Measurements from ENCODE around the gene TULP4. TPM values are rescaled to one million over a fixed set of nuclear protein-coding genes. Genes with fewer than 3 reads are reported as not detected.
"Not testable (repeated sequence)": the region's sequence is repeated elsewhere in the genome, so short reads cannot be mapped to it uniquely, and the experiment has no call there.

TULP4 gene
- total RNA-seq, 6 experiments from 2014 or later: 27.0 to 42.4 (median 32.3) TPM

DNA sequence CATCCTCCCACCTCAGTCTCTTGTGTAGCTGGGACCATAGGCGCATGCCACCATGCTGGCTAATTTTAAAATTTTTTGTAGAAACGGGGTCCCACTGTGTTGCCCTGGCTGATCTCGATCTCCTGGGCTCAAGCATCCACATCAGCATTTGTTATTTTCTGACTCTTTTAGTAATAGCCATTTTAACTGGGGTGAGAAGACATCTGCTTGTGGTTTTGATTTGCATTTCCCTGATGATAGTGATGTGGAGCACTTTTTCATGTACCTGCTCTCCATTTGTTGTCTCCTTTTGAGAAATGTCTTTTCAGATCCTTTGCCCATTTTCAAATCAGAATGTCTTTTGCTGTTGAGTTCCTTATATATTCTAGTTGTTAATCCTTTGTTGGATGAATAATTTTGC, 22.2 kb upstream of the TULP4 start:
- TF ChIP-seq, protein P1, sequence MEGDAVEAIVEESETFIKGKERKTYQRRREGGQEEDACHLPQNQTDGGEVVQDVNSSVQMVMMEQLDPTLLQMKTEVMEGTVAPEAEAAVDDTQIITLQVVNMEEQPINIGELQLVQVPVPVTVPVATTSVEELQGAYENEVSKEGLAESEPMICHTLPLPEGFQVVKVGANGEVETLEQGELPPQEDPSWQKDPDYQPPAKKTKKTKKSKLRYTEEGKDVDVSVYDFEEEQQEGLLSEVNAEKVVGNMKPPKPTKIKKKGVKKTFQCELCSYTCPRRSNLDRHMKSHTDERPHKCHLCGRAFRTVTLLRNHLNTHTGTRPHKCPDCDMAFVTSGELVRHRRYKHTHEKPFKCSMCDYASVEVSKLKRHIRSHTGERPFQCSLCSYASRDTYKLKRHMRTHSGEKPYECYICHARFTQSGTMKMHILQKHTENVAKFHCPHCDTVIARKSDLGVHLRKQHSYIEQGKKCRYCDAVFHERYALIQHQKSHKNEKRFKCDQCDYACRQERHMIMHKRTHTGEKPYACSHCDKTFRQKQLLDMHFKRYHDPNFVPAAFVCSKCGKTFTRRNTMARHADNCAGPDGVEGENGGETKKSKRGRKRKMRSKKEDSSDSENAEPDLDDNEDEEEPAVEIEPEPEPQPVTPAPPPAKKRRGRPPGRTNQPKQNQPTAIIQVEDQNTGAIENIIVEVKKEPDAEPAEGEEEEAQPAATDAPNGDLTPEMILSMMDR (IDR thresholded peaks at IDR 0.05): no peak
- no peak for TF ChIP-seq POLR2A (IDR thresholded peaks at IDR 0.05)
- no peak overlapping the region for H3K27ac ChIP-seq
- H3K9me3 ChIP-seq: no peaks in the 10 kb centered on the region
- H3K4me3 ChIP-seq: no peak overlapping the region
- intact Hi-C loops (cut with DNase I): no loop called here
- no peak for DNase-seq
- H3K27me3 ChIP-seq: no peaks in the 10 kb centered on the region
- no peaks in the 10 kb centered on the region for H3K36me3 ChIP-seq
- 50% methylated on average over 1 of the region's 3 CpGs for whole genome bisulfite sequencing (ENCODE audit: insufficient coverage, low coverage, low lambda C conversion rate, missing lambda C conversion rate)
- no peaks in the 10 kb centered on the region for H3K4me1 ChIP-seq
- ATAC-seq: no peak

DNA sequence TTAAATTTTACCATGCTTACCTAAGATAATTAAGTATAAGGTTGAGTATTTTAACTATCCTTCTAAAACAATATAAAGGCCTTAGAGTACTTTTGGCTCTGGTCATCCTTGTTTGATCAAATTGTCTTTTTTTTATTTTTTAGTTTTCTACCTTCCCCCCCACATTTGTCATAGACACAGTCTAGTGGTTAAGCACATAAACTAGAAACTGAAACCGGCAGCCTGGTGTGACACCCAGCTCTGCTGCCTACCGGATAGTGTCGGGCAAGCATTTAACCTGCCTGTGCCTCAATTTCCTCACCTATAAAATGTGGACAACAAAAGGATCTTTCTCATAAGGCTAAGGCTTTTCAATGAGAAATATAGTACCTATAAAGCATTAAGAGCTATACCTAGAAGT, 21.6 kb upstream of the TULP4 start:
- peak; percentile 55 to 73 (median 72) for ATAC-seq
- no peak for TF ChIP-seq POLR2A (IDR thresholded peaks at IDR 0.05)
- TF ChIP-seq, protein P1 (IDR thresholded peaks at IDR 0.05): no peak
- Histone ChIP-seq H3K4me1 (no peaks in the 10 kb centered on the region), H3K9me3 (no peaks in the 10 kb centered on the region), H3K36me3 (no peaks in the 10 kb centered on the region), H3K4me3 (no peak overlapping the region), H3K27me3 (no peaks in the 10 kb centered on the region), H3K27ac (no peak overlapping the region)
- no peak for DNase-seq
- intact Hi-C loops (cut with DNase I): no loop called here
- WGBS (ENCODE audit: insufficient coverage, low coverage, low lambda C conversion rate, missing lambda C conversion rate): 49% methylated on average over 3 of the region's 3 CpGs

DNA sequence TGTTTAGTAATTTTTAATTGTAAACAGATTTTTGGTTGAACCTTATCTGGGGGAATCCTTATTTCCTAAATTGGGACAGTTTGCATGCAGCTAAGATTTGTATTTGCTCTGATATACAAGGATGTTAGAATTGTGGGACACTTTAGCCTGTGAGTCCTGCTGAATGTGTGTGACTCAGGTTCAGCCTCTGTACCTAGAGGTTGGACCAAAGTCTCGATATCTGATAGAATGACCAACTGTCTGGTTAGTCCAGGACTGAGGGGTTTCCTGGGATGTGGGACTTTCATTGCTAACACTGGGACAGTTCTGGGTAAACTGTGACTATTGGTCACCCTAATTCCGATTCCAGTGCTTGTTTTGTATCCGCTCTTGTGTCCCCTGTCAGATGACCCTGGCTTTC, 20.2 kb upstream of the TULP4 start:
- Histone ChIP-seq H3K9me3 (no peaks in the 10 kb centered on the region), H3K4me3 (no peak overlapping the region), H3K36me3 (no peaks in the 10 kb centered on the region), H3K4me1 (no peaks in the 10 kb centered on the region), H3K27me3 (no peaks in the 10 kb centered on the region), H3K27ac (no peak overlapping the region)
- DNase-seq (no peak), ATAC-seq (no peak)
- WGBS (ENCODE audit: insufficient coverage, low coverage, low lambda C conversion rate, missing lambda C conversion rate): 100% methylated on average over 2 of the region's 3 CpGs
- intact Hi-C loops (cut with DNase I): no loop called here
- TF ChIP-seq POLR2A (IDR thresholded peaks at IDR 0.05): no peak
- TF ChIP-seq, protein P1 (IDR thresholded peaks at IDR 0.05): no peak

DNA sequence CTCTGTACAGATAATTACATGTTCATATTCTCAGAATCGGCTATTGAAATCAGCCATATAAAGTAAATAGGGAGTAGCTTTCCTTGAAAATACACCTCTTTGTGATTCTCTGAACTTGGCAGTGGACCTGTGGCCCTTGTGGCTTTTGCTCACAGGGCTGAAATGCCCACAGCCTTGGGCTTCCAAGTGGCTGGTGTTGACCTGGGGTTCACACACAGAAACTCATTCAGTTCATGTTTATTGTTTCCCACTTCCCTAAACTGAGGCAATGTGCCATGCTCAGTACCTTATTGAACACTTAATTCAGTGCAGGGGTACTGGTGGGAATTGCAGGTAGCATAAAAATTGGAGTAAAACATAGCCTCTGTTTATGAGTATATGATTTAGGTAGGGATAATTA, 19.1 kb upstream of the TULP4 start:
- no peaks in the 10 kb centered on the region for H3K36me3 ChIP-seq
- H3K4me3 ChIP-seq: no peak overlapping the region
- no peaks in the 10 kb centered on the region for H3K27me3 ChIP-seq
- H3K27ac ChIP-seq: no peak overlapping the region
- H3K9me3 ChIP-seq: no peaks in the 10 kb centered on the region
- no peak for DNase-seq
- no peaks in the 10 kb centered on the region for H3K4me1 ChIP-seq
- intact Hi-C loops (cut with DNase I): no loop called here
- 81% methylated on average over 1 of the region's 1 CpG for WGBS (ENCODE audit: insufficient coverage, low coverage, low lambda C conversion rate, missing lambda C conversion rate)
- peak in 1 of 4 donors; percentile 12 for ATAC-seq
- TF ChIP-seq, protein P1 (IDR thresholded peaks at IDR 0.05): no peak
- no peak for TF ChIP-seq POLR2A (IDR thresholded peaks at IDR 0.05)

DNA sequence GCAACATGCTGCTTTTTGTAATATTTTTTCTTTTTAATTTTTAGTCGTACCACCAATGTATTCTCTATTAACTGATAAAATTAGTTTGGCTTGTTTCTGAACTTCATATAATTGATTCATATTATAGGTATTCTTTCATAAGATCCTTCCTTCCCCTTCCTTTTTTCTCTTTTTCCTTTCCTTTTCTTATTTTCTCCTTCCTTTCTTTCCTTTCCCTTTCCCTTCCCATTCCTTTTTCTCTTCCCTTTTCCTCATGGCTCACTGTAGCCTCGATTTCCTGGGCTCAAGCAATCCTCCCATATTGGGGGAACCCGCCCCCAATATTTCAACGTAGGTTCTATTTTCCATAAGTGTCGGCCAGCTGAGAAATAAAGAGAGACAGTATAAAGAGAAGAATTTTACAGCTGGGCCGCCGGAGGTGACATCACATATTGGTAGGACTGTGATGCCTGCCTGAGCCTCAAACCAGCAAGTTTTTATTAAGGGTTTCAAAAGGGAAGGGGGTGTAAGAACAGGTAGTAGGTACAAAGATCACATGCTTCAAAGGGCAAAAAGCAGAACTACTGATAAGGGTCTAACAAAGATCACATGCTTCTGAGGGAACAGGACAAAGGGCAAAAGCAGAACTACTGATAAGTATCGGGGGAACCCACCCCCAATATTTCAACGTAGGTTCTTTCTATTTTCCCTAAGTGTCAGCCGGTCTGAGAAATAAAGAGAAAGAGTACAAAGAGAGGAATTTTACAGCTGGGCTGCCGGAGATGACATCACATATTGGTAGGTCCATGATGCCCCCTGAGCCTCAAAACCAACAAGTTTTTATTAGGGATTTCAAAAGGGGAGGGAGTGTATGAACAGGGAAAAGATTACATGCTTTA, 16.1 kb upstream of the TULP4 start:
- H3K27ac ChIP-seq: peak overlapping the region in 1 of 3 donors; percentile 5
- H3K4me3 ChIP-seq; intact Hi-C loops (cut with DNase I); DNase-seq; ATAC-seq; H3K4me1 ChIP-seq; H3K36me3 ChIP-seq; H3K27me3 ChIP-seq; H3K9me3 ChIP-seq: not testable (repeated sequence)
- 80% methylated on average over 11 of the region's 11 CpGs for WGBS (ENCODE audit: insufficient coverage, low coverage, low lambda C conversion rate, missing lambda C conversion rate)

DNA sequence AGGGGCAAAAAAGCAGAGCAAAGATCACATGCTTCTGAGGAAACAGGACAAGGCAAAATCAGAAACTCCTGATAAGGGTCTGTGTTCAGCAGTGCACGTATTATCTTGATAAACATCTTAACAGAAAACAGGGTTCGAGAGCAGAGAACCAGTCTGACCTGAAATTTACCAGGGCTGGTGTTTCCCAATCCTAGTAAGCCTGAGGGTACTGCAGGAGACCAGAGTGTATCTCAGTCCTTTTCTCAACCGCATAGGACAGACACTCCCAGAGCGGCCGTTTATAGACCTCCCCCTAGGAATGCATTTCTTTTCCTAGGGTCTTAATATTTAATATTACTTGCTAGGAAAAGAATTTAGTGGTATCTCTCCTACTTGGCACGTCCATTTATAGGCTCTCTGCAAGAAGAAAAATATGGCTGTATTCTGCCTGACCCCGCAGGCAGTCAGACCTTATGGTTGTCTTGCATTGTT, 15.4 kb upstream of the TULP4 start:
- 97% methylated on average over 7 of the region's 7 CpGs for WGBS (ENCODE audit: insufficient coverage, low coverage, low lambda C conversion rate, missing lambda C conversion rate)
- H3K9me3 ChIP-seq; H3K36me3 ChIP-seq; DNase-seq; H3K27ac ChIP-seq; H3K4me1 ChIP-seq; H3K27me3 ChIP-seq; intact Hi-C loops (cut with DNase I); H3K4me3 ChIP-seq; ATAC-seq: not testable (repeated sequence)

DNA sequence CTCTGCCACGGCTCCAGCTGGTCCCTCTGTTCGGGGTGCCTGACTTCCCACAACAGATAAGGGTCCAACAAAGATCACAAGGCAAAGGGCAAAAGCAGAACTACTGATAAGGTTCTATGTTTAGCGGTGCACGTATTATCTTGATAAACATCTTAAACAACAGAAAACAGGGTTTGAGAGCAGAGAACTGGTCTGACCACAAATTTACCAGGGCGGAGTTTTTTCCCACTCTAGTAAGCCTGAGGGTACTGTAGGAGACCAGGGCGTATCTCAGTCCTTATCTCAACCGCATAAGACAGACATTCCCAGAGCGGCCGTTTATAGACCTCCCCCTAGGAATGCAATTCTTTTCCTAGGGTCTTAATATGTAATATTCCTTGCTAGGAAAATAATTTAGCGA, 14.6 kb upstream of the TULP4 start:
- H3K36me3 ChIP-seq; H3K27ac ChIP-seq; H3K9me3 ChIP-seq; H3K4me1 ChIP-seq; H3K4me3 ChIP-seq; DNase-seq; ATAC-seq; H3K27me3 ChIP-seq; intact Hi-C loops (cut with DNase I): not testable (repeated sequence)
- WGBS (ENCODE audit: insufficient coverage, low coverage, low lambda C conversion rate, missing lambda C conversion rate): 94% methylated on average over 10 of the region's 10 CpGs
